H1 (cell line): ENCODE data around the gene KCTD16. TPM values are rescaled to one million over a fixed set of nuclear protein-coding genes. Genes with fewer than 3 reads are reported as not detected.
A peak's percentile ranks its signal among the peaks of the same experiment; 100 is the strongest.

Experiments
- CTCF ChIA-PET: fragments of 300-600 bp; sonication (Branson Sonifier 250); formaldehyde crosslinking; loops from one replicate; lab custom pipeline; 2021; ENCODE audit not compliant: partially characterized antibody; lab: Charles Lee
- POLR2A ChIA-PET: fragments of 300-600 bp; sonication (Branson Sonifier 250); formaldehyde crosslinking; loops from one replicate; lab custom pipeline; 2021; ENCODE audit warnings: inconsistent platforms; ENCODE audit not compliant: partially characterized antibody; lab: Charles Lee
- DNase-seq, 2 experiments: peaks; one replicate each; pipeline versions ENCODE4 v3.0.0 to v3.0.0-alpha.2; 2010 to 2022; ENCODE audit warnings: low spot score in 2 of 2, low read depth in 1 of 2, mixed read lengths in 1 of 2
- FAIRE-seq: peaks from 2 replicates; lab custom pipeline; 2011; peaks lifted over from hg19 to GRCh38; lab: Jason Lieb, UNC
- H2AFZ ChIP-seq: 2 replicates; pipeline ENCODE4 v1.8.1; 2012; ENCODE audit warnings: low read length, inconsistent platforms
- H2AK5ac ChIP-seq: 2 replicates; pipeline ENCODE4 v1.6.1; 2013; ENCODE audit warnings: low read depth, low read length
- H2BK120ac ChIP-seq: replicated peaks from 2 replicates; pipeline ENCODE3; 2013; ENCODE audit warnings: low read depth, low read length, inconsistent platforms
- H2BK12ac ChIP-seq: 2 replicates; pipeline ENCODE4 v1.6.1; 2013; ENCODE audit warnings: low read depth, low read length
- H2BK15ac ChIP-seq: 2 replicates; pipeline ENCODE4 v1.6.1; 2013; ENCODE audit warnings: low read length
- H2BK20ac ChIP-seq: 2 replicates; pipeline ENCODE4 v1.6.1; 2013; ENCODE audit warnings: low read length
- H2BK5ac ChIP-seq: 2 replicates; pipeline ENCODE4 v1.6.1; 2013; ENCODE audit warnings: low read depth, low read length
- H3K14ac ChIP-seq: 2 replicates; pipeline ENCODE4 v1.6.1; 2013; ENCODE audit warnings: inconsistent platforms; ENCODE audit not compliant: insufficient read length
- H3K18ac ChIP-seq: 2 replicates; pipeline ENCODE4 v1.6.1; 2013; ENCODE audit warnings: low read length; ENCODE audit errors: extremely low read depth
- H3K23ac ChIP-seq: 2 replicates; pipeline ENCODE4 v1.6.1; 2013; ENCODE audit warnings: inconsistent platforms; ENCODE audit not compliant: insufficient read length
- H3K23me2 ChIP-seq: 2 replicates; pipeline ENCODE4 v1.6.1; 2013; ENCODE audit warnings: low read depth, low read length
- H3K27ac ChIP-seq: 2 replicates; pipeline ENCODE4 v1.6.1; 2011; ENCODE audit warnings: low read depth, low read length, inconsistent platforms
- H3K27me3 ChIP-seq, 4 experiments: replicated peaks in 1 of 4; 1 replicate in 1 of 4; 2 replicates in 3 of 4; pipeline versions ENCODE4 v1.6.1 to v1.8.1; 2011 to 2013; ENCODE audit warnings: low read length in 3 of 4, mild to moderate bottlenecking in 3 of 4, inconsistent platforms in 2 of 4, mixed read lengths in 2 of 4, moderate library complexity in 1 of 4; ENCODE audit not compliant: control insufficient read depth in 3 of 4, insufficient read depth in 3 of 4; ENCODE audit errors: extremely low read depth in 1 of 4
- H3K36me3 ChIP-seq, 4 experiments: 2 replicates each; pipeline versions ENCODE4 v1.6.1 to v1.8.1; 2011 to 2013; ENCODE audit warnings: mild to moderate bottlenecking in 4 of 4, low read length in 3 of 4, moderate library complexity in 2 of 4, control low read depth in 1 of 4, inconsistent platforms in 1 of 4; ENCODE audit not compliant: insufficient read depth in 4 of 4, control insufficient read depth in 2 of 4
- H3K4ac ChIP-seq: replicated peaks from 2 replicates; pipeline ENCODE3; 2013; ENCODE audit warnings: low read length, low read depth, mixed read lengths, inconsistent platforms; ENCODE audit not compliant: insufficient read length
- H3K4me1 ChIP-seq, 4 experiments: replicated peaks in 1 of 4; 1 replicate in 1 of 4; 2 replicates in 3 of 4; pipeline versions ENCODE4 v1.6.1 to v1.8.1; 2011 to 2013; ENCODE audit warnings: low read length in 3 of 4, inconsistent platforms in 2 of 4, mixed read lengths in 1 of 4; ENCODE audit not compliant: insufficient read depth in 4 of 4, control insufficient read depth in 3 of 4
- H3K4me2 ChIP-seq, 2 experiments: 2 replicates each; pipeline versions ENCODE4 v1.6.1 to v1.8.1; 2011 to 2013; ENCODE audit warnings: low read depth in 2 of 2, low read length in 2 of 2, control low read depth in 1 of 2, inconsistent platforms in 1 of 2, mild to moderate bottlenecking in 1 of 2; ENCODE audit not compliant: insufficient read depth in 1 of 2
- H3K4me3 ChIP-seq, 4 experiments: fragments of 200-600, 300-600 bp in 1 of 4; sonication (generic), shearing (Covaris generic), sonication (Bioruptor Twin) in 1 of 4; 2 replicates each; pipeline versions ENCODE4 v1.5.1 to v1.8.1; 2011 to 2016; ENCODE audit warnings: low read length in 4 of 4, low read depth in 3 of 4, control low read depth in 2 of 4, inconsistent platforms in 2 of 4, mild to moderate bottlenecking in 2 of 4, mixed read lengths in 1 of 4, moderate library complexity in 1 of 4; ENCODE audit not compliant: insufficient read depth in 2 of 4; ENCODE audit errors: extremely low read depth in 1 of 4
- H3K56ac ChIP-seq: replicated peaks from 2 replicates; pipeline ENCODE3; 2013; ENCODE audit warnings: low read depth, mild to moderate bottlenecking, mixed read lengths, low read length, inconsistent platforms; ENCODE audit not compliant: insufficient read length
- H3K79me1 ChIP-seq: 2 replicates; pipeline ENCODE4 v1.6.1; 2013; ENCODE audit warnings: low read depth, low read length, control low read depth
- H3K79me2 ChIP-seq, 2 experiments: 2 replicates each; pipeline versions ENCODE4 v1.6.1 to v1.8.1; 2012 to 2013; ENCODE audit warnings: low read length in 2 of 2, mild to moderate bottlenecking in 2 of 2, inconsistent platforms in 1 of 2; ENCODE audit not compliant: insufficient read depth in 2 of 2, control insufficient read depth in 1 of 2
- H3K9ac ChIP-seq, 4 experiments: replicated peaks in 1 of 4; 1 replicate in 1 of 4; 2 replicates in 3 of 4; pipeline versions ENCODE4 v1.6.1 to v1.8.1; 2011 to 2013; ENCODE audit warnings: low read depth in 3 of 4, low read length in 3 of 4, control low read depth in 2 of 4, mild to moderate bottlenecking in 2 of 4, moderate library complexity in 2 of 4, inconsistent platforms in 1 of 4; ENCODE audit errors: extremely low read depth in 1 of 4
- H3K9me3 ChIP-seq, 2 experiments: 2 replicates each; pipeline versions ENCODE4 v1.6.1 to v1.8.1; 2012 to 2013; ENCODE audit warnings: mild to moderate bottlenecking in 2 of 2, moderate library complexity in 2 of 2, control low read depth in 1 of 2, inconsistent platforms in 1 of 2, low read depth in 1 of 2, low read length in 1 of 2, mixed read lengths in 1 of 2; ENCODE audit not compliant: insufficient read depth in 2 of 2
- H4K20me1 ChIP-seq, 2 experiments: replicated peaks in 1 of 2; 2 replicates each; pipeline versions ENCODE3 to v1.8.1; 2011 to 2013; ENCODE audit warnings: inconsistent platforms in 2 of 2, low read length in 2 of 2, mild to moderate bottlenecking in 1 of 2; ENCODE audit not compliant: insufficient read depth in 2 of 2, control insufficient read depth in 1 of 2
- H4K5ac ChIP-seq: 2 replicates; pipeline ENCODE4 v1.6.1; 2013; ENCODE audit warnings: low read length, low read depth, mixed read lengths, inconsistent platforms; ENCODE audit not compliant: insufficient read length
- H4K8ac ChIP-seq: 2 replicates; pipeline ENCODE4 v1.8.0; 2013; ENCODE audit warnings: mild to moderate bottlenecking, moderate library complexity, low read length, inconsistent platforms; ENCODE audit not compliant: insufficient read depth; ENCODE audit errors: extremely low read depth
- H4K91ac ChIP-seq: replicated peaks from 2 replicates; pipeline ENCODE3; 2013; ENCODE audit warnings: low read length, mixed read lengths, inconsistent platforms; ENCODE audit not compliant: insufficient read length
- EZH2 ChIP-seq: fragments of 200-600 bp; sonication (generic); IDR thresholded peaks from 2 replicates; pipeline ENCODE4 v1.7.1; 2012; ENCODE audit warnings: low read depth, mild to moderate bottlenecking, moderate library complexity, low read length, inconsistent platforms; ENCODE audit not compliant: severe bottlenecking
- GABPA ChIP-seq: IDR thresholded peaks from 2 replicates; pipeline ENCODE4 v1.6.1; 2011; ENCODE audit warnings: mild to moderate bottlenecking, low read length, moderate library complexity, borderline replicate concordance; ENCODE audit not compliant: insufficient read depth
- NRF1 ChIP-seq: IDR thresholded peaks from 2 replicates; pipeline ENCODE4 v1.6.1; 2011; ENCODE audit warnings: mild to moderate bottlenecking, low read depth, low read length, improper control_type of control experiment
- WGBS, 2 experiments: shearing (Covaris generic) in 1 of 2; methylation state at CpG; one replicate each; pipeline versions ENCODE4 v1.1.6 to v1.1.7; 2013 to 2015; ENCODE audit warnings: low lambda C conversion rate in 2 of 2, mixed read lengths in 2 of 2, inconsistent platforms in 1 of 2, low coverage in 1 of 2, missing lambda C conversion rate in 1 of 2; ENCODE audit not compliant: insufficient replicate concordance in 2 of 2, insufficient coverage in 1 of 2, insufficient read length in 1 of 2; ENCODE audit errors: extremely low coverage in 1 of 2, missing lambda C conversion rate in 1 of 2; 5-methylcytosine and 5-hydroxymethylcytosine counted together
- polyA plus RNA-seq, 7 experiments: library from polyadenylated mRNA; depleted of rRNA in 3 of 7; stranded (reverse) in 5 of 7; unstranded in 2 of 7; fragments of >200 nt in 5 of 7; fragments of 200-250 nt in 2 of 7; gene quantifications; 1 replicate in 5 of 7; 2 replicates in 1 of 7; 4 replicates in 1 of 7; pipeline versions ENCODE4 v1.2.1 to v1.2.3, GENCODE V29; 2011 to 2013; ENCODE audit warnings: missing spikeins in 2 of 7, mixed read lengths in 2 of 7
- total RNA-seq: library from RNA; stranded (reverse); fragmentation: NEBNext Ultra II Directional; extraction: Animal tissue kit (Norgen Biotek cat#: 25700); gene quantifications from 2 replicates; pipeline ENCODE4 v1.2.1, GENCODE V29; 2021
- TF ChIP-seq, protein P1 (sequence below): IDR thresholded peaks from 2 replicates; pipeline ENCODE4 v1.6.1; 2012; ENCODE audit warnings: inconsistent platforms

Gene KCTD16
- total and polyA plus RNA-seq, 2 of the 8 experiments (the other 6 are each of a cell fraction or from before 2014, with no cell fraction given): 0.03 to 0.24 TPM

DNA sequence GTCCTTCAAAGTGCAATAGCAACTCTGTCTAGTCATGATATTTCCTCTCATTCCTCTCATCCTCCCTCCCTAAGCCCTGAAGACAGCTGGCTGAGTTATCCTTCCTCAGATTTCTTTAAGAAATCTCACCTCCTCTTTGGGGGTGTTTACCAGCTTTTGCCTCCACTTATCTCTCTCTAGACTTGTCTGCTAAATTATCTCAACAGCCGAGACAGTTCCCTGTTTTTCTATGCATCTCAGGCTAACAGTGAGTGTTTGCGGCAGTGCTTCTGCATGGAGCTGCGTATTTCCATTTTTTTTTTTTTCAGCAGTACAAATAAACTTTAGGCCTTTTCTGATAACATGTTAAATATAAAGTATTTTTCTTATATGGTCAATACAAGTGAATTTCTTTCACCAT is 20.9 kb downstream of the KCTD16 start:
- H3K27ac ChIP-seq: no peak overlapping the region
- TF ChIP-seq GABPA (no peak), EZH2 (no peak), NRF1 (no peak)
- TF ChIP-seq, protein P1, sequence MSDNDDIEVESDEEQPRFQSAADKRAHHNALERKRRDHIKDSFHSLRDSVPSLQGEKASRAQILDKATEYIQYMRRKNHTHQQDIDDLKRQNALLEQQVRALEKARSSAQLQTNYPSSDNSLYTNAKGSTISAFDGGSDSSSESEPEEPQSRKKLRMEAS: no peak

More for the DNA sequence above, 20.9 kb downstream of the KCTD16 start:
- H3K9ac ChIP-seq: no peak overlapping the region
- no peak overlapping the region for H3K23ac ChIP-seq
- no peak overlapping the region for H4K8ac ChIP-seq
- no peak overlapping the region for H3K18ac ChIP-seq
- no peak overlapping the region for H3K4me3 ChIP-seq
- H2BK15ac ChIP-seq: no peak overlapping the region
- H4K20me1 ChIP-seq: no peaks in the 10 kb centered on the region
- no peak overlapping the region for H3K14ac ChIP-seq
- H3K4ac ChIP-seq: no peak overlapping the region
- H3K4me1 ChIP-seq: peaks cover 0 to 2% (median 0%) of the 10 kb centered on the region in 4 experiments; a peak in 1 of 7 replicates
- no peak for FAIRE-seq
- DNase-seq: no peak
- no peaks in the 10 kb centered on the region for H3K36me3 ChIP-seq
- WGBS, 2 experiments: 92% methylated on average over 3 of the region's 3 CpGs; no CpG with 5 or more reads in 1 of the 2 experiments
- H2BK120ac ChIP-seq: no peak overlapping the region
- peak overlapping the region; percentile 95 for H2AFZ ChIP-seq
- POLR2A ChIA-PET: no interaction called here
- no peak overlapping the region for H2BK5ac ChIP-seq
- H2AK5ac ChIP-seq: no peak overlapping the region
- no peaks in the 10 kb centered on the region for H3K79me2 ChIP-seq
- no peak overlapping the region for H2BK20ac ChIP-seq
- no peak overlapping the region for H4K5ac ChIP-seq
- no peaks in the 10 kb centered on the region for H3K9me3 ChIP-seq
- no peak overlapping the region for H3K4me2 ChIP-seq
- no peaks in the 10 kb centered on the region for H3K23me2 ChIP-seq
- H3K56ac ChIP-seq: no peak overlapping the region
- no peak overlapping the region for H2BK12ac ChIP-seq
- CTCF ChIA-PET: interaction anchor here (0.6 to 5.7 kb wide), 18 partner anchors 8 to 1270 kb away, joined by 3 to 33 read pairs (median 4); no protein-coding TSS in a partner anchor
- no peak overlapping the region for H4K91ac ChIP-seq
- H3K27me3 ChIP-seq: no peaks in the 10 kb centered on the region
- no peaks in the 10 kb centered on the region for H3K79me1 ChIP-seq
